Effector memory CD4-positive, alpha-beta T cell (primary cell): Measurements from ENCODE around the gene SSR1.
"Not testable (repeated sequence)": the region's sequence is repeated elsewhere in the genome, so short reads cannot be mapped to it uniquely, and the experiment has no call there.

Experiments
- DNase-seq, 3 donors: peaks; one replicate each; pipeline ENCODE4 v3.0.0-alpha.2; 2020
- H3K27ac ChIP-seq: 2 replicates; pipeline ENCODE4 v1.7.0; 2013; ENCODE audit warnings: mild to moderate bottlenecking, low read length, moderate library complexity; ENCODE audit not compliant: insufficient read depth, poor library complexity, severe bottlenecking
- H3K27me3 ChIP-seq: replicated peaks from 2 replicates; pipeline ENCODE4 v1.7.0; 2013; ENCODE audit warnings: mild to moderate bottlenecking, low read length; ENCODE audit not compliant: insufficient read depth, control insufficient read depth, poor library complexity, severe bottlenecking
- H3K36me3 ChIP-seq: 2 replicates; pipeline ENCODE4 v1.7.0; 2013; ENCODE audit warnings: mild to moderate bottlenecking, low read length, moderate library complexity; ENCODE audit not compliant: control insufficient read depth, insufficient read depth
- H3K4me1 ChIP-seq: 2 replicates; pipeline ENCODE4 v1.7.0; 2013; ENCODE audit warnings: low read length, mild to moderate bottlenecking; ENCODE audit not compliant: control insufficient read depth, insufficient read depth, poor library complexity, severe bottlenecking
- H3K4me3 ChIP-seq: 2 replicates; pipeline ENCODE4 v1.7.0; 2013; ENCODE audit warnings: low read length, low read depth, mild to moderate bottlenecking; ENCODE audit not compliant: insufficient read depth, poor library complexity, severe bottlenecking
- H3K9me3 ChIP-seq: 2 replicates; pipeline ENCODE4 v1.7.0; 2013; ENCODE audit warnings: mild to moderate bottlenecking, low read length, moderate library complexity; ENCODE audit not compliant: control insufficient read depth

Gene SSR1

GRCh38 chr6:7285416-7285815, 27.6 kb downstream of the SSR1 start:
- Histone ChIP-seq H3K9me3 (no peaks in the 10 kb centered on the region), H3K36me3 (peaks cover 42% of the 10 kb centered on the region), H3K4me3 (no peak overlapping the region), H3K4me1 (peaks cover 5% of the 10 kb centered on the region), H3K27ac (no peak overlapping the region), H3K27me3 (no peaks in the 10 kb centered on the region)
- DNase-seq: no peak

- H3K27ac ChIP-seq: no peak overlapping the region
- H3K36me3 ChIP-seq: peaks cover 25% of the 10 kb centered on the region
- no peak for DNase-seq
- no peaks in the 10 kb centered on the region for H3K27me3 ChIP-seq
- H3K4me3 ChIP-seq: no peak overlapping the region
- peaks cover 5% of the 10 kb centered on the region for H3K4me1 ChIP-seq
- H3K9me3 ChIP-seq: no peaks in the 10 kb centered on the region
These were observed 29.3 kb downstream of the SSR1 start for GRCh38 chr6:7283676-7284075.

- Histone ChIP-seq H3K9me3 (no peaks in the 10 kb centered on the region), H3K27ac (no peak overlapping the region), H3K4me3 (no peak overlapping the region), H3K4me1 (peaks cover 5% of the 10 kb centered on the region), H3K27me3 (no peaks in the 10 kb centered on the region), H3K36me3 (peaks cover 12% of the 10 kb centered on the region)
- DNase-seq: no peak
These were observed 30.7 kb downstream of the SSR1 start for GRCh38 chr6:7282097-7282906.

DNA sequence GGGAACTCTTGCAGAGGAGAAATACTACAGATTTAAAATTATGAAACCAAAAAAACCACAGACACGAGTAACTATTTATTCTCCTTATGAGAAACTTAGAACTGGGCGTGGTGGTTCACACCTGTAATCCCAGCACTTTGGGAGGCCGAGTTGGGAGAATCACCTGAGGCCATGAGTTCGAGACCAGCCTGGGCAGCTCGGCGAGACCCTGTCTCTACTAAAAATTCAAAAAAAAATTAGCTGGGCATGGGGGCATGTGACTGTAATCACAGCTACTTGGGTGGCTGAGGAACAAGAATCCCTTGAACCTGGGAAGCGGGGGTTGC, 36.8 kb downstream of the SSR1 start:
- Histone ChIP-seq H3K9me3 (no peaks in the 10 kb centered on the region), H3K27ac (no peak overlapping the region), H3K36me3 (no peaks in the 10 kb centered on the region)

DNA sequence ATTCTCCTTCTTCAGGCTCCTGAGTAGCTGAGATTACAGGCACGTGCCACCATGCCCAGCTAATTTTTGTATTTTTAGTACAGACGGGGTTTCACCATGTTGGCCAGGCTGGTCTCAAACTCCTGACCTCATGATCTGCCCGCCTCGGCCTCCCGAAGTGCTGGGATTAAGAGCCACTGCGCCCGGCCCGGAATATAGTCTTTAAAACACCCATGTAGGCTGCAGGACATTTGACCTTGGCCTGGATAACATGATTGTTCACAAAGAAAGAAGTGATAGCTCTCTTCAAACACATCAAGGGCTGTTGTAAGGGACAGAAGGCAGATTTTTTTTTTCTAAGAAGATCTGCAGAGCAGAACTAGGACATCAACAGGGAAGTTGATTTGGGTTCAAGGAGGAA, 38.5 kb downstream of the SSR1 start:
- not testable (repeated sequence) for H3K27me3 ChIP-seq, DNase-seq, H3K4me3 ChIP-seq, H3K36me3 ChIP-seq, H3K9me3 ChIP-seq, H3K4me1 ChIP-seq, H3K27ac ChIP-seq

More for the DNA sequence above, 36.8 kb downstream of the SSR1 start:
- no peak for DNase-seq
- Histone ChIP-seq H3K27me3 (no peaks in the 10 kb centered on the region), H3K4me3 (no peak overlapping the region), H3K4me1 (no peaks in the 10 kb centered on the region)

DNA sequence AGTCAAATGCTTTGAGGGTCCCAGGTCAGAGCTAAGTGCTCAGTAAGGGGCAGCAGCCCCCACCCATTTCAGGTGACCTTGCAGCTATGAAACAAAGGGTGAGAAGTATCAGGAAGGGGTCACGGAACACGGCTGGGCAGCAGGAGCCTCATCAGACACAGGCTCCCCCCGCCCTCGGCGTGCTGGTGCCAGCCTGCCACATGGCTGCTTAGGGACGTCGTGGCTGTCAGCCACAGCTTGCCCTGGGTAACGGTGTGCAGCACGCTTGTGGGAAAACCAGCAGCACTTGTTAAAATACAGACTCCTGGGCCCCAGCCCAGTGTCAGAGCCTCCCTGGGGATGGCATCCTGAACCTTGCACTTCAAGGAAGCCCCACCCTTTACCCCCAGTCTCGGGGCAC, 39.3 kb downstream of the SSR1 start:
- Histone ChIP-seq H3K4me3 (no peak overlapping the region), H3K9me3 (no peaks in the 10 kb centered on the region), H3K36me3 (no peaks in the 10 kb centered on the region), H3K4me1 (no peaks in the 10 kb centered on the region), H3K27ac (no peak overlapping the region), H3K27me3 (no peaks in the 10 kb centered on the region)
- no peak for DNase-seq

- Histone ChIP-seq H3K9me3 (no peaks in the 10 kb centered on the region), H3K27ac (no peak overlapping the region), H3K36me3 (no peaks in the 10 kb centered on the region), H3K4me3 (no peak overlapping the region), H3K4me1 (no peaks in the 10 kb centered on the region), H3K27me3 (no peaks in the 10 kb centered on the region)
- DNase-seq: no peak
These were observed 41.8 kb downstream of the SSR1 start for GRCh38 chr6:7271205-7271534.

- DNase-seq: no peak
- H3K4me1 ChIP-seq: no peaks in the 10 kb centered on the region
- H3K27ac ChIP-seq: no peak overlapping the region
- no peaks in the 10 kb centered on the region for H3K9me3 ChIP-seq
- H3K27me3 ChIP-seq: no peaks in the 10 kb centered on the region
- H3K4me3 ChIP-seq: no peak overlapping the region
- no peaks in the 10 kb centered on the region for H3K36me3 ChIP-seq
These were observed 42.4 kb downstream of the SSR1 start for GRCh38 chr6:7270320-7271204.

- H3K9me3 ChIP-seq: no peaks in the 10 kb centered on the region
These were observed 43.2 kb downstream of the SSR1 start for GRCh38 chr6:7269816-7270215.

DNA sequence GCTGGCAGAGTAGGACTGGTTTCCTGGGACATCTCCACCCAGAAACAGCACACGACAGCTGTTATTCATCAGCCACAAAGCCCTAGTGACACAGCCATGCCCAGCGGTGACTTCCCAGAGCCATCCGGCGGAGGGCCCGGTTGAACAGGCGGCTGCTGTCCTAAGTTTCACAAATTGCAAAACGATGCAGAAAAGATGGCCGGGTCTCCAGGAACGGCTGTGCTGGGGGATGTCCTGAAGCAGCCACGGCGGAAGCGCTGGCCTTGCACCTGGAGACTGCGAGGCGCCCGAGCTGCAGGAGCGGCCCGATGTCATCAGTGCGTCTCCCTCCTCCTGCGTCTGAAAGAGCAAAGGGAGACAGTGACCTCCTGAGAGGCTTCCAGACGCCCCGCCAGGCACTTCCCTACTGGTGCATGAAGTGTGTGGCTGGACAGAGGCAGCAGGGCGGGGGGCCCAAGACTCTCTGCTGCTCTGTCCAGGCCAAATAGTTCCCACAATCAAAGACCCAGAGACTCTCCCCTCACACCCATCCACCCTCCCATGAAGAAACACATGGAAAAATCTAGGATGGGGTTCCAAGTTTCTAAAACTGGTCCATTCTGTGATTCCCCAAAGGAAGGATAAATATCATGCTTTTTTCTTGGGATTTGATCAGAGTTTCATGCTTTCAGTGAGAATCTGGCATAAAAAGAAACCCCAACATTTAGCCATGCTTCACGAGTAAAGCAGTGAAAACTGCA, 44.0 kb downstream of the SSR1 start:
- no peak for DNase-seq
- H3K9me3 ChIP-seq: no peaks in the 10 kb centered on the region
- no peaks in the 10 kb centered on the region for H3K27me3 ChIP-seq
- H3K4me1 ChIP-seq: no peaks in the 10 kb centered on the region
- H3K4me3 ChIP-seq: no peak overlapping the region
- no peak overlapping the region for H3K27ac ChIP-seq
- no peaks in the 10 kb centered on the region for H3K36me3 ChIP-seq

More at GRCh38 chr6:7269816-7270215, 43.2 kb downstream of the SSR1 start:
- Histone ChIP-seq H3K27ac (no peak overlapping the region), H3K4me3 (no peak overlapping the region), H3K4me1 (no peaks in the 10 kb centered on the region), H3K27me3 (no peaks in the 10 kb centered on the region), H3K36me3 (no peaks in the 10 kb centered on the region)
- no peak for DNase-seq
